Mesothelial cell of epicardium (in vitro differentiated cells): Measurements from ENCODE around the gene TP53BP1. TPM values are rescaled to one million over a fixed set of nuclear protein-coding genes. Genes with fewer than 3 reads are reported as not detected.

ENCODE experiments used
- DNase-seq, 2 experiments: peaks; one replicate each; pipeline ENCODE4 v3.0.0; 2021; ENCODE audit warnings: low spot score in 2 of 2; ENCODE audit not compliant: unreplicated experiment in 2 of 2
- H3K27ac Mint-ChIP-seq: 2 replicates; pipeline ENCODE4 v1.8.0; 2021; ENCODE audit warnings: mixed read lengths
- H3K27me3 Mint-ChIP-seq: 2 replicates; pipeline ENCODE4 v1.8.0; 2021; ENCODE audit warnings: low read depth, mixed read lengths
- H3K36me3 Mint-ChIP-seq: 2 replicates; pipeline ENCODE4 v1.8.0; 2021; ENCODE audit warnings: mixed read lengths
- H3K4me1 Mint-ChIP-seq: 2 replicates; pipeline ENCODE4 v1.8.0; 2021; ENCODE audit warnings: mixed read lengths
- H3K4me3 Mint-ChIP-seq: 2 replicates; pipeline ENCODE4 v1.8.0; 2021; ENCODE audit warnings: mild to moderate bottlenecking, moderate library complexity, mixed read lengths
- H3K9me3 Mint-ChIP-seq: 2 replicates; pipeline ENCODE4 v1.8.0; 2021; ENCODE audit warnings: mixed read lengths
- CTCF ChIP-seq: fragments of 200-600 bp; sonication (generic); IDR thresholded peaks from one replicate; pipeline ENCODE4 v1.5.0; 2021; ENCODE audit warnings: antibody characterized with exemption; ENCODE audit not compliant: unreplicated experiment
- total RNA-seq: library from RNA; stranded (reverse); gene quantifications from 3 replicates; pipeline ENCODE4 v1.2.1, GENCODE V29; 2021

TP53BP1 gene
- total RNA-seq, 1 donor from 2014 or later, result 112 TPM

- Mint-ChIP-seq H3K4me1 (no peaks in the 10 kb centered on the region), H3K4me3 (no peak overlapping the region), H3K27ac (no peak overlapping the region), H3K9me3 (no peaks in the 10 kb centered on the region), H3K27me3 (no peaks in the 10 kb centered on the region), H3K36me3 (peaks cover 53% of the 10 kb centered on the region)
- no peak for TF ChIP-seq CTCF
- no peak for DNase-seq
Observed at GRCh38 chr15:43483297-43484128, 9.4 kb downstream of the TP53BP1 start.

- TF ChIP-seq CTCF, result no peak
- Mint-ChIP-seq H3K36me3 (peaks cover 70% of the 10 kb centered on the region), H3K27ac (no peak overlapping the region), H3K9me3 (no peaks in the 10 kb centered on the region), H3K27me3 (no peaks in the 10 kb centered on the region), H3K4me1 (no peaks in the 10 kb centered on the region), H3K4me3 (no peak overlapping the region)
- no peak for DNase-seq
Observed at GRCh38 chr15:43473885-43474284, 19.1 kb downstream of the TP53BP1 start.

GRCh38 chr15:43471975-43472374 lies 21.0 kb downstream of the TP53BP1 start:
- Mint-ChIP-seq H3K9me3 (no peaks in the 10 kb centered on the region), H3K4me3 (no peak overlapping the region)
- no peak for TF ChIP-seq CTCF

GRCh38 chr15:43469867-43470266 lies 23.1 kb downstream of the TP53BP1 start:
- DNase-seq, result no peak
- H3K4me1 Mint-ChIP-seq, result no peaks in the 10 kb centered on the region
- H3K27ac Mint-ChIP-seq, result peak overlapping the region; percentile 40
- H3K36me3 Mint-ChIP-seq, result peaks cover 63% of the 10 kb centered on the region
- no peak for TF ChIP-seq CTCF
- H3K4me3 Mint-ChIP-seq, result no peak overlapping the region
- no peaks in the 10 kb centered on the region for H3K27me3 Mint-ChIP-seq
- no peaks in the 10 kb centered on the region for H3K9me3 Mint-ChIP-seq

More at GRCh38 chr15:43471975-43472374, 21.0 kb downstream of the TP53BP1 start:
- no peak overlapping the region for H3K27ac Mint-ChIP-seq
- peaks cover 64% of the 10 kb centered on the region for H3K36me3 Mint-ChIP-seq
- no peaks in the 10 kb centered on the region for H3K4me1 Mint-ChIP-seq
- no peak for DNase-seq
- no peaks in the 10 kb centered on the region for H3K27me3 Mint-ChIP-seq

- Mint-ChIP-seq H3K27me3 (no peaks in the 10 kb centered on the region), H3K4me3 (no peak overlapping the region), H3K9me3 (no peaks in the 10 kb centered on the region), H3K36me3 (peaks cover 42% of the 10 kb centered on the region), H3K27ac (no peak overlapping the region), H3K4me1 (no peaks in the 10 kb centered on the region)
- TF ChIP-seq CTCF, result no peak
- no peak for DNase-seq
Observed at GRCh38 chr15:43465100-43465499, 27.9 kb downstream of the TP53BP1 start.
